Adrenal gland (tissue), 12 donors: ENCODE data around the gene BLOC1S3. TPM values are rescaled to one million over a fixed set of nuclear protein-coding genes. Genes with fewer than 3 reads are reported as not detected.

Experiments used
- DNase-seq, 7 donors: peaks; one replicate each; pipeline ENCODE4 v3.0.0-alpha.2; 2019 to 2020
- H3K27ac ChIP-seq, 5 donors: fragments of 200-600 bp; sonication (generic) in 4 of 5; 1 replicate in 3 of 5; 2 replicates in 2 of 5; pipeline versions ENCODE4 v1.5.1 to v1.8.0; 2016 to 2020; ENCODE audit warnings: mild to moderate bottlenecking in 1 of 5
- H3K27me3 ChIP-seq: fragments of 200-600 bp; 2 replicates; pipeline ENCODE4 v1.8.0; 2021
- H3K36me3 ChIP-seq, 2 donors: fragments of 200-600 bp; replicated peaks in 1 of 2; 1 replicate in 1 of 2; 2 replicates in 1 of 2; pipeline versions ENCODE4 v1.5.1 to v1.8.0; 2018 to 2022
- H3K4me1 ChIP-seq, 2 donors: fragments of 200-600 bp; replicated peaks in 1 of 2; 1 replicate in 1 of 2; 2 replicates in 1 of 2; pipeline versions ENCODE4 v1.5.1 to v1.8.0; 2018 to 2021
- H3K4me3 ChIP-seq, 4 donors: fragments of 200-600 bp; sonication (generic) in 3 of 4; one replicate each; pipeline ENCODE4 v1.5.1; 2016 to 2018
- H3K9me3 ChIP-seq, 3 donors: fragments of 200-600 bp; sonication (generic) in 1 of 3; replicated peaks in 1 of 3; 1 replicate in 2 of 3; 2 replicates in 1 of 3; pipeline versions ENCODE4 v1.5.1 to v1.8.0; 2016 to 2021
- CTCF ChIP-seq, 6 experiments: fragments of 450-650 bp in 4 of 6; fragments of 200-600 bp in 2 of 6; sonication (generic) in 1 of 6; IDR thresholded peaks; 1 replicate in 5 of 6; 2 replicates in 1 of 6; pipeline versions ENCODE4 v1.5.1 to v1.8.0; 2016 to 2021; ENCODE audit warnings: antibody characterized with exemption in 6 of 6, mild to moderate bottlenecking in 2 of 6, moderate library complexity in 1 of 6
- POLR2A ChIP-seq, 2 donors: fragments of 450-650 bp; IDR thresholded peaks; one replicate each; pipeline ENCODE4 v1.6.1; 2017; ENCODE audit warnings: antibody characterized with exemption in 2 of 2, mild to moderate bottlenecking in 2 of 2, moderate library complexity in 1 of 2
- WGBS, 4 donors: extraction: QIAGEN DNeasy Blood & Tissue Kit in 2 of 4; methylation state at CpG; one replicate each; pipeline versions ENCODE4 v1.1.5 to v1.1.7; 2013 to 2017; 5-methylcytosine and 5-hydroxymethylcytosine counted together
- intact Hi-C, 2 donors: fragments of 100-400 bp; cut with DNase I; formaldehyde crosslinking; loops; one replicate each; pipeline versions ENCODE4 v1.14.1 to v1.15.0; 2022 to 2023
- polyA plus RNA-seq, 3 donors: library from polyadenylated mRNA; stranded (reverse); fragments of 200-250 nt in 2 of 3; fragments of 350-450 nt in 1 of 3; fragmentation: Illumina TruSeq in 1 of 3; extraction: RNeasy Lipid Tissue Mini Kit (QIAGEN cat#74804) in 1 of 3; gene quantifications; one replicate each; pipeline ENCODE4 v1.2.3, GENCODE V29; 2013 to 2014
- total RNA-seq, 9 donors: library from RNA; depleted of rRNA in 4 of 9; stranded (reverse); fragments of >200 nt in 4 of 9; fragments of 120-200 nt in 1 of 9; fragmentation: NEBNext Ultra II Directional in 1 of 9; extraction: Animal tissue kit (Norgen Biotek cat#: 25700) in 1 of 9; gene quantifications; one replicate each; pipeline versions ENCODE4 v1.1.0 to v1.2.4, GENCODE V29; 2013 to 2023
- donor health status: healthy with polysubstance abuse.
- donor health status: Bipolar disorder and iron deficiency.
- donor health status: DM: yes; HTN: yes; CAD: no.
- donor health status: DM: no; HTN: no; CAD: no.
- donor health status: DM: no; HTN: no; CAD: no.
- donor health status: DM: yes; HTN: yes; CAD: no.

The BLOC1S3 gene
- total and polyA plus RNA-seq, 12 donors: 2.8 to 25.5 (median 16.9) TPM

- WGBS, 4 donors: 75 to 81% (median 77%) methylated on average over 13 to 21 of the region's 21 CpGs
These were observed 8.2 kb upstream of the BLOC1S3 start for GRCh38 chr19:45170146-45171106.

GRCh38 chr19:45171211-45171623 is 7.4 kb upstream of the BLOC1S3 start:
- H3K36me3 ChIP-seq: no peaks in the 10 kb centered on the region
- no peaks in the 10 kb centered on the region for H3K27me3 ChIP-seq
- TF ChIP-seq CTCF (IDR thresholded peaks at IDR 0.05) (no peak), POLR2A (IDR thresholded peaks at IDR 0.05) (no peak)
- H3K4me3 ChIP-seq: no peak overlapping the region
- DNase-seq: peak in 1 of 7 donors; percentile 37
- WGBS, 4 donors: 52 to 61% (median 54%) methylated on average over 7 of the region's 7 CpGs
- intact Hi-C loops: no loop called here
- H3K9me3 ChIP-seq: no peaks in the 10 kb centered on the region
- H3K27ac ChIP-seq: peak overlapping the region in 1 of 5 donors; percentile 10
- no peaks in the 10 kb centered on the region for H3K4me1 ChIP-seq

More at GRCh38 chr19:45170146-45171106, 8.2 kb upstream of the BLOC1S3 start:
- Histone ChIP-seq H3K36me3 (no peaks in the 10 kb centered on the region), H3K27ac (peak overlapping the region in 1 of 5 donors; percentile 1), H3K9me3 (no peaks in the 10 kb centered on the region), H3K4me1 (no peaks in the 10 kb centered on the region), H3K4me3 (no peak overlapping the region), H3K27me3 (no peaks in the 10 kb centered on the region)
- TF ChIP-seq CTCF (IDR thresholded peaks at IDR 0.05): no peak
- no peak for TF ChIP-seq POLR2A (IDR thresholded peaks at IDR 0.05)
- DNase-seq: no peak
- intact Hi-C loops: no loop called here

- TF ChIP-seq CTCF (IDR thresholded peaks at IDR 0.05): no peak
- no peak for TF ChIP-seq POLR2A (IDR thresholded peaks at IDR 0.05)
- intact Hi-C loops: no loop called here
- no peak for DNase-seq
These were observed 6.4 kb upstream of the BLOC1S3 start for GRCh38 chr19:45172173-45172572.

GRCh38 chr19:45172611-45173208 is 5.9 kb upstream of the BLOC1S3 start:
- Histone ChIP-seq H3K27me3 (no peaks in the 10 kb centered on the region), H3K4me1 (peaks cover 6% of the 10 kb centered on the region in 2 donors), H3K9me3 (no peaks in the 10 kb centered on the region), H3K27ac (peak overlapping the region in 1 of 5 donors; percentile 45), H3K36me3 (no peaks in the 10 kb centered on the region), H3K4me3 (no peak overlapping the region)
- WGBS, 4 donors: 94 to 100% (median 96%) methylated on average over 1 to 17 of the region's 18 CpGs
- intact Hi-C loops: no loop called here
- no peak for DNase-seq
- TF ChIP-seq CTCF (IDR thresholded peaks at IDR 0.05) (no peak), POLR2A (IDR thresholded peaks at IDR 0.05) (no peak)

More at GRCh38 chr19:45172173-45172572, 6.4 kb upstream of the BLOC1S3 start:
- Histone ChIP-seq H3K4me3 (no peak overlapping the region), H3K9me3 (no peaks in the 10 kb centered on the region), H3K36me3 (no peaks in the 10 kb centered on the region), H3K27ac (peak overlapping the region in 1 of 5 donors; percentile 45), H3K27me3 (no peaks in the 10 kb centered on the region), H3K4me1 (peaks cover 1 to 2% of the 10 kb centered on the region in 2 donors)
- 59 to 68% (median 63%) methylated on average over 3 to 4 of the region's 4 CpGs for WGBS, 4 donors
